Measurements from ENCODE around the gene GPR15. TPM values are rescaled to one million over a fixed set of nuclear protein-coding genes. Genes with fewer than 3 reads are reported as not detected.

GPR15 gene
- total and polyA plus RNA-seq, 5 experiments from 2014 or later = 0.41 to 10.8 (median 2.0) TPM

GRCh38 chr3:98564282-98565005 is 32.7 kb downstream of the GPR15 start:
- Mint-ChIP-seq H3K27me3 (no peaks in the 10 kb centered on the region), H3K27ac (peak overlapping the region; percentile 82 to 98 (median 94)), H3K4me1 (peaks cover 12 to 70% (median 59%) of the 10 kb centered on the region in 4 donors), H3K9me3 (peaks cover 0 to 12% (median 0%) of the 10 kb centered on the region in 9 donors), H3K4me3 (peak overlapping the region; percentile 51 to 80 (median 72)), H3K36me3 (no peaks in the 10 kb centered on the region)
- ATAC-seq (peak; percentile 77 to 84), DNase-seq (peak in 8 of 10 donors; percentile 10 to 66 (median 48))
- POLR2A ChIA-PET = interaction anchor here (0.6 to 3.2 kb wide), 7 partner anchors 14 to 42 kb away, joined by 3 to 56 read pairs (median 4); partner anchors contain the start of genes CLDND1, CPOX and GPR15

- H3K27ac Mint-ChIP-seq = peak overlapping the region; percentile 84 to 98 (median 91)
- H3K4me1 Mint-ChIP-seq = peaks cover 12 to 70% (median 59%) of the 10 kb centered on the region in 4 donors
- ATAC-seq (no peak), DNase-seq (no peak)
- no peaks in the 10 kb centered on the region for H3K27me3 Mint-ChIP-seq
- POLR2A ChIA-PET = interaction anchor here (0.6 to 3.2 kb wide), 6 partner anchors 9 to 161 kb away, joined by 3 to 56 read pairs (median 4); partner anchors contain the start of gene CLDND1
- H3K4me3 Mint-ChIP-seq = peak overlapping the region in 7 of 10 donors; percentile 39 to 70 (median 58)
- peaks cover 0 to 5% (median 0%) of the 10 kb centered on the region in 9 donors for H3K9me3 Mint-ChIP-seq
- no peaks in the 10 kb centered on the region for H3K36me3 Mint-ChIP-seq
These were observed 33.5 kb downstream of the GPR15 start for GRCh38 chr3:98565237-98565643.

- peak overlapping the region in 7 of 10 donors; percentile 39 to 70 (median 58) for H3K4me3 Mint-ChIP-seq
These were observed 34.1 kb downstream of the GPR15 start for GRCh38 chr3:98565843-98566242.

GRCh38 chr3:98567666-98568270 is 36.0 kb downstream of the GPR15 start:
- POLR2A ChIA-PET = interaction anchor here (1.0 kb wide), 1 partner anchor 45 kb away, joined by 3 read pairs; no protein-coding TSS in a partner anchor
- no peak for DNase-seq

More at GRCh38 chr3:98565843-98566242, 34.1 kb downstream of the GPR15 start:
- H3K36me3 Mint-ChIP-seq = no peaks in the 10 kb centered on the region
- peak overlapping the region; percentile 84 to 98 (median 91) for H3K27ac Mint-ChIP-seq
- no peaks in the 10 kb centered on the region for H3K9me3 Mint-ChIP-seq
- no peak for DNase-seq
- POLR2A ChIA-PET = interaction anchor here (0.6 to 3.2 kb wide), 5 partner anchors 10 to 55 kb away, joined by 3 to 56 read pairs (median 4); partner anchors contain the start of gene CLDND1
- no peaks in the 10 kb centered on the region for H3K27me3 Mint-ChIP-seq
- ATAC-seq = no peak
- H3K4me1 Mint-ChIP-seq = peaks cover 12 to 70% (median 59%) of the 10 kb centered on the region in 4 donors

GRCh38 chr3:98568402-98568801 is 36.6 kb downstream of the GPR15 start:
- no peaks in the 10 kb centered on the region for H3K9me3 Mint-ChIP-seq
- no peak for DNase-seq
- H3K4me3 Mint-ChIP-seq = peak overlapping the region in 4 of 10 donors; percentile 9 to 36 (median 27)
- ATAC-seq = no peak
- peaks cover 0 to 2% (median 0%) of the 10 kb centered on the region in 5 donors for H3K27me3 Mint-ChIP-seq
- H3K27ac Mint-ChIP-seq = peak overlapping the region in 7 of 10 donors; percentile 34 to 93 (median 64)
- peaks cover 14 to 59% (median 50%) of the 10 kb centered on the region in 4 donors for H3K4me1 Mint-ChIP-seq
- POLR2A ChIA-PET = interaction anchor here (1.0 kb wide), 1 partner anchor 45 kb away, joined by 3 read pairs; no protein-coding TSS in a partner anchor
- no peaks in the 10 kb centered on the region for H3K36me3 Mint-ChIP-seq

More at GRCh38 chr3:98567666-98568270, 36.0 kb downstream of the GPR15 start:
- Mint-ChIP-seq H3K9me3 (no peaks in the 10 kb centered on the region), H3K36me3 (no peaks in the 10 kb centered on the region), H3K4me3 (peak overlapping the region in 6 of 10 donors; percentile 9 to 71 (median 29)), H3K27me3 (no peaks in the 10 kb centered on the region), H3K27ac (peak overlapping the region in 8 of 10 donors; percentile 13 to 93 (median 76)), H3K4me1 (peaks cover 12 to 61% (median 53%) of the 10 kb centered on the region in 4 donors)
- no peak for ATAC-seq

GRCh38 chr3:98573181-98573728 is 41.5 kb downstream of the GPR15 start:
- H3K4me3 Mint-ChIP-seq = peak overlapping the region in 2 of 10 donors; percentile 10 to 14
- peak in 1 of 10 donors; percentile 21 for DNase-seq
- H3K27me3 Mint-ChIP-seq = peaks cover 0 to 3% (median 0%) of the 10 kb centered on the region in 5 donors
- peaks cover 7 to 19% (median 14%) of the 10 kb centered on the region in 4 donors for H3K4me1 Mint-ChIP-seq
- no peak for ATAC-seq
- peak overlapping the region in 8 of 10 donors; percentile 34 to 61 (median 47) for H3K27ac Mint-ChIP-seq
- no peaks in the 10 kb centered on the region for H3K9me3 Mint-ChIP-seq
- POLR2A ChIA-PET = no interaction called here
- H3K36me3 Mint-ChIP-seq = peaks cover 3 to 19% (median 6%) of the 10 kb centered on the region in 3 donors

GRCh38 chr3:98574132-98574531 is 42.4 kb downstream of the GPR15 start:
- H3K9me3 Mint-ChIP-seq = no peaks in the 10 kb centered on the region
- peaks cover 6 to 14% (median 9%) of the 10 kb centered on the region in 4 donors for H3K4me1 Mint-ChIP-seq
- ATAC-seq (no peak), DNase-seq (no peak)
- POLR2A ChIA-PET = no interaction called here
- H3K27me3 Mint-ChIP-seq = peaks cover 0 to 3% (median 0%) of the 10 kb centered on the region in 5 donors
- peaks cover 3 to 23% (median 6%) of the 10 kb centered on the region in 3 donors for H3K36me3 Mint-ChIP-seq
- peak overlapping the region in 1 of 10 donors; percentile 39 for H3K27ac Mint-ChIP-seq
- H3K4me3 Mint-ChIP-seq = no peak overlapping the region

GRCh38 chr3:98577178-98577895 is 45.6 kb downstream of the GPR15 start:
- no peak overlapping the region for H3K4me3 Mint-ChIP-seq
- H3K4me1 Mint-ChIP-seq = peaks cover 4 to 19% (median 8%) of the 10 kb centered on the region in 4 donors
- DNase-seq (no peak), ATAC-seq (no peak)
- POLR2A ChIA-PET = no interaction called here
- H3K27me3 Mint-ChIP-seq = peaks cover 0 to 3% (median 0%) of the 10 kb centered on the region in 5 donors
- H3K27ac Mint-ChIP-seq = peak overlapping the region; percentile 3 to 81 (median 40)
- no peaks in the 10 kb centered on the region for H3K9me3 Mint-ChIP-seq
- H3K36me3 Mint-ChIP-seq = peaks cover 5 to 48% (median 12%) of the 10 kb centered on the region in 3 donors

GRCh38 chr3:98580401-98581386 is 48.9 kb downstream of the GPR15 start:
- Mint-ChIP-seq H3K36me3 (peaks cover 12 to 72% (median 14%) of the 10 kb centered on the region in 3 donors), H3K9me3 (no peaks in the 10 kb centered on the region), H3K4me3 (no peak overlapping the region), H3K27ac (peak overlapping the region in 4 of 10 donors; percentile 10 to 45 (median 36)), H3K27me3 (no peaks in the 10 kb centered on the region), H3K4me1 (peaks cover 0 to 28% (median 5%) of the 10 kb centered on the region in 4 donors)
- DNase-seq = no peak
- POLR2A ChIA-PET = no interaction called here
- no peak for ATAC-seq

GRCh38 chr3:98581474-98581873 is 49.7 kb downstream of the GPR15 start:
- no peaks in the 10 kb centered on the region for H3K9me3 Mint-ChIP-seq
- no peaks in the 10 kb centered on the region for H3K27me3 Mint-ChIP-seq
- no peak overlapping the region for H3K4me3 Mint-ChIP-seq
- H3K4me1 Mint-ChIP-seq = peaks cover 0 to 28% (median 5%) of the 10 kb centered on the region in 4 donors
- peak overlapping the region in 4 of 10 donors; percentile 8 to 36 (median 24) for H3K27ac Mint-ChIP-seq
- no peak for DNase-seq
- peaks cover 12 to 76% (median 15%) of the 10 kb centered on the region in 3 donors for H3K36me3 Mint-ChIP-seq
- ATAC-seq = no peak
- POLR2A ChIA-PET = no interaction called here

- DNase-seq (no peak), ATAC-seq (no peak)
- Mint-ChIP-seq H3K9me3 (no peaks in the 10 kb centered on the region), H3K4me1 (peaks cover 0 to 23% (median 5%) of the 10 kb centered on the region in 4 donors), H3K27ac (peak overlapping the region in 4 of 10 donors; percentile 0 to 41 (median 28)), H3K27me3 (no peaks in the 10 kb centered on the region), H3K4me3 (no peak overlapping the region), H3K36me3 (peaks cover 7 to 77% (median 15%) of the 10 kb centered on the region in 3 donors)
- POLR2A ChIA-PET = no interaction called here
These were observed 50.3 kb downstream of the GPR15 start for GRCh38 chr3:98582042-98582441.

Data from naive thymus-derived CD8-positive, alpha-beta T cell (primary cell).